ENCODE measurements around the gene FNDC8.
"Not testable (repeated sequence)": the region's sequence is repeated elsewhere in the genome, so short reads cannot be mapped to it uniquely, and the experiment has no call there.

- not testable (repeated sequence) for TF ChIP-seq CTCF (IDR thresholded peaks at IDR 0.05); BHLHE40 (IDR thresholded peaks at IDR 0.05; ENCODE audit: low read depth, low read length)
Measured at GRCh38 chr17:35179379-35179778, 58.0 kb downstream of the FNDC8 start.

Data from A549 (cell line).